HG03025 (cell line): Measurements from ENCODE around the gene SPRR2A.
"Not testable (repeated sequence)": the region's sequence is repeated elsewhere in the genome, so short reads cannot be mapped to it uniquely, and the experiment has no call there.

Source experiments
- ATAC-seq: cut with Tn5 transposase; IDR thresholded peaks from one replicate; pipeline ENCODE4 v1.9.1; 2021; ENCODE audit warnings: mild to moderate bottlenecking, moderate library complexity; ENCODE audit not compliant: unreplicated experiment, low FRiP score

The SPRR2A gene

GRCh38 chr1:153057375-153057774, at the start of gene SPRR2A:
SPRR2A (minus strand) TSS chr1:153057512; CDS start chr1:153056735, 777 bp downstream.
- ATAC-seq, result no peak

DNA sequence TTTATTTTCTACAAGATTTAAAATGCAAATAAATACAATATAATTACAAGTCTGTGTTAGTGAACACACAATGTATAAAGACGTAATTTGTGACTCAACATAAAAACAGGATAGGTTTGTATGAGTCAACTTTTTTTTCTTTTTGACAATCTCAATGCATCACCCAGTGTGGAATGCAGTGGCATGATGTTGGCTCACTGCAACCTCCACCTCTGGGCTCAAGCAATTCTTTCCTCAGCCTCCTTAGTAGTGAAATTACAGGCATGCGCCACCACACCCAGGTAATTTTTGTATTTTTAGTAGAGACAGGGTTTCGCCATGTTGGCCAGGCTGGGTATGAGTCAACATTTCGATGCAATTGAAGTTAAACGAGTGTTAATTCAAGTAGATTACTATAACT, 42.9 kb upstream of the SPRR2A start:
- no peak for ATAC-seq

GRCh38 chr1:153099461-153100045, 42.2 kb upstream of the SPRR2A start:
- no peak for ATAC-seq

DNA sequence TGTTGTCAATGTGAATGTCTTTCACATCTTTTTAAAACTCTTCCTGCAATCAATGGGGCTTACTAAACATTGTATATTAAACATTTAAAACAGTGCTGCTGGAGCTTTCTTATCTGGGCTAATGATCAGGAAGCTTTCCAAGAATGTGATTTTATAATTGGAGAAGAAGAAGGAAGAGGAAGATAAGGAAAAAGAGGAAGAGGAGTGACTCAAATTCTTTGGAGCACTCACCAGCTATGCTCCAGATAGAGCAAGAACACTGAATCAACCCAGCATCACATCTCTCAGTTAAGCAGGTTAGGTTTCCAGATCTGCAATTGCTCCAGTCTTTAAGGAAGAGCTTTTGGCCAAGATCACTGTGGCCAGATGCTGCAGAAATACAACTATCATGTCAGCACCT, 38.5 kb upstream of the SPRR2A start:
- no peak for ATAC-seq

- no peak for ATAC-seq
Observed at GRCh38 chr1:153094426-153094825, 37.1 kb upstream of the SPRR2A start, which contains the start of gene SPRR2E. SPRR2E (minus strand) TSS chr1:153094526; CDS start chr1:153093751, 775 bp downstream.

- ATAC-seq, result no peak
Observed at GRCh38 chr1:153087652-153088051, 30.3 kb upstream of the SPRR2A start.

DNA sequence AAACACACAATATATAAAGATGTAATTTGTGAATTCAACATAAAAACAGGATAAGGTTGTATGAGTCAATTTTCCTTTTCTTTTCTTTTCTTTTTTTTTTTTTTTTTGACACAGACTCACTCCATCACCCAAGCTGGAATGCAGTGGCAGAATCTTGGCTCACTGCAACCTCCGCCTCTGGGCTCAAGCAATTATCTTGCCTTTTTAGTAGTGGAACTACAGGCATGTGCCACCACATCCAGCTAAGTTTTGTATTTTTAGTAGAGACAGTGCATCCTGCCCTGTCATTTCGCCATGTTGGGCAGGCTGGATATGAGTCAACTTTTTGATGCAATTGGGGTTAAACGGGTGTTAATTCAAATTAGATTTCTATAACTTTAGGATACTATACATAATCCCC, 24.4 kb upstream of the SPRR2A start:
- no peak for ATAC-seq

GRCh38 chr1:153072806-153073726, 15.8 kb upstream of the SPRR2A start:
- no peak for ATAC-seq

DNA sequence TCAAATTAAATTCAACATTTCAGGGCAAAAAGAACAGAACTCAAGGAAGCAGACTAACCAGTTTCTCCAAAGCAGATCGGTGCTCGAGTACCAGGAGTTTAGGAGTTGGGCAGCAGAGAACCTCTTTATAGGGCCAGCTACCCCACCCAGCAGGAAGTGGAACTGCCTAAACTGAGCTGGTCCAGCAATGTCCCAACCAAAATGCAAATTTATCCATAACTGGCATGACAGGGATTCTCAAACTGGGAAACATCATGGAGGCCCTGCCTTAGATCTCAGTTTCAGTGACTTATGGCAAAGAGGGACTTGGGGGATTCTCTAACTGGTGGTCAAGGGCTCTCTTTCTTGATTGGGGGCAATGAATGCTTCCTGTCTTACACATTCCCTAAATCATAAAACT, 14.2 kb upstream of the SPRR2A start, which contains the start of gene SPRR2B:
Gene SPRR2B, minus strand, starts transcription at position 101 of the 400 bp plus-strand sequence. CDS start 772 bp downstream, outside the sequence.
- no peak for ATAC-seq

- ATAC-seq, result no peak
Observed at GRCh38 chr1:153070243-153070642, 12.9 kb upstream of the SPRR2A start.

GRCh38 chr1:153058826-153059784, 1.8 kb upstream of the SPRR2A start:
- ATAC-seq, result no peak

GRCh38 chr1:153058154-153058553, 842 bp upstream of the SPRR2A start:
- ATAC-seq, result no peak

DNA sequence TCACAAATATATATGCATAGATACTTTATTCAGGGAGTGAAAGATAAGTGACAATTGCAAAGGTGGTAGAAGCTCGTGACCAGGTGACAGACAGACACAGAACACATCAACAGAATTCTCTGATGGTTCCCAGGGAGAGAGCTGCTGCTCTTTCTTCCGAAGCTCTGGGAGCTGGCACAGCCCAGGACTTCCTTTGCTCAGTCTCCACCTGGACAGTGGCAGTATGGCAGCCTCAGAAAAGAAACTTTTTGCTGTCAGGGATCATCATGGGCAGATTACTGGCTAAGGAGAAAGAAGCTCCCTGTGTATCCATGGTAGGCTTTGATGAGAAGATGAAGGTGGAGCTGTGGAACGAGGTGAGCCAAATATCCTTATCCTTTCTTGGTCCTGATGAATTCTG, 1.2 kb downstream of the SPRR2A start:
- ATAC-seq, result not testable (repeated sequence)

DNA sequence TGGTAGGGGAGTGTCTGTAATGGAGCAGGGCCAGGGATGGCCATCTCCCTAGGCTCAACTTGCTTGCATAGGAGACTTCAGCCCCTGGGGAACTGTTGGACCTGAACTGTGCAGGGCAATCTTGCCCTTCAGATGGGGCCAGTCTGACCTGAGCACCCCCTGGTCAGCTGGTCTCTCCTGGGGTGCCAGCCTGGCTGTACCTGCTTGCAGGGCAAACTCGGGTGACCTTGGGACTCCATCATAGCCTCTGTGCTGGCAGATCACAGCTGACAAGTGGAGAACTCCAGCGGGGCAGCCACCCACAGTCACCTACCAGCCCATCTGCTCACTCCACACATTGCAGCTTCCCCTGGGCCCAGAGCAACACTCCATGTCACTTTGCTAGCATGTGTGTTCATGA, 8.1 kb downstream of the SPRR2A start:
- ATAC-seq, result no peak

- no peak for ATAC-seq
Observed at GRCh38 chr1:153040950-153041631, 16.2 kb downstream of the SPRR2A start, which contains the start of gene SPRR2D. SPRR2D (minus strand) TSS chr1:153041120; CDS start chr1:153040346, 774 bp downstream.

DNA sequence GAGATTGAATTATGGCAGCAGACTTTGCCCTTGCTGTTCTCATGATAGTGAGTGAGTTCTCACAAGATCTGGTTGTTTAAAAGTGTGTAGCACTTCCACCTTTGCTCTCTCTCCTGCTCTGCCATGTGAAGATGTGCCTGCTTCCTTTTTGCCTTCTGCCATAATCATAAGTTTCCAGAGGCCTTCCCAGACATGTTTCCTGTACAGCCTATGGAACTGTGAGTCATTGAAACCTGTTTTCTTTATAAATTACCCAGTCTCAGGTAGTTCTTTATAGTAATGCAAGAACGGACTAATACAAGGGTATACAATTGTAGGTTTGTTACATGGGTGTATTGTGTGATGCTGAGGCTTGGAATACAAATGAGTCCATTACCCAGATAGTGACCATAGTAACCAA, 22.1 kb downstream of the SPRR2A start:
- ATAC-seq, result no peak

DNA sequence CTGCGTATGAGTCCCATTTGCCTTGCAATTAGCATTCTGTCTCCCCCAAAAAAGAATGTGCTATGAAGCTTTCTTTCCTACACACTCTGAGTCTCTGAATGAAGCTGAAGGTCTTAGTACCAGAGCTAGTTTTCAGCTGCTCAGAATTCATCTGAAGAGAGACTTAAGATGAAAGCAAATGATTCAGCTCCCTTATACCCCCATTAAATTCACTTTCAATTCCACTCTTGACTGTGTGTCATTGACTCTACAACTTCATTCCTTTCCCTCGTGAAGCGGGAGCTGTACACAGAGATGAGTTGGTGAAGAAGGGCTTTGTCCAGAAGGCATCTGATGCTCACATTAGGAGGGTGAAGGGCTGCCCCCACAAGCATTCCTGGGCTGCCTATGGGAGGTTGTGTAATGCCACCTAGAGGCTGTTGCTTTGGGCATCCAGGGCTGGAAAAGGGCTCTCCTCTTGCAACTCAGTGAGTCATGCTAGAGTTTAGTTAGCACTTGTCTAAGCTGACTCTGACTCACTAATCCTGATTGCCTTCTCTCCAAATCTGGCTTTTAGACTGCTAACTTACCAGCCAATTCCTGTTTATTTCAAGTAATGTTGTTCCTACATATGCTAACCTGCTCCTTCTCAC, 24.5 kb downstream of the SPRR2A start:
- no peak for ATAC-seq

- no peak for ATAC-seq
Observed at GRCh38 chr1:153032073-153032472, 25.2 kb downstream of the SPRR2A start.

DNA sequence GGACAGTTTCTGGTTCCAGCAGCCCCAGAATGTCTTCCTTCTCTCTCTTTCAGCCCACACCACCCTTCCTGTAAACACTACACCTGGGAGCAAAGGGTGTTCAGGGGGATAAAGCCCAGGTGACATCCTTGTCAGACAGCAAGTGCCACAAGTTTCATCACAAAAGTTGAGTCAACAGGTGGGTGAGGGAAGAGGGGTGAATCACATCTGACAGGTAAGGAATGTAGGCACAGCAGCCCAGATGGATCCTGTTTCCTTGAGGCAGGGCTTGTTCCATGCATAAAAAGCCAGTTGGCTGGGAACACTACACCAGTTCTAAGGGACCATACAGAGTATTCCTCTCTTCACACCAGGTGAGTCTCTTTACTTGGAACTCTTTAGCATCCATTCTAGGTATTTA, 26.4 kb downstream of the SPRR2A start, which contains the start of gene SPRR1B:
Gene SPRR1B, plus strand, starts transcription at position 309 of the 400 bp plus-strand sequence. CDS start 1,143 bp downstream, outside the sequence.
- no peak for ATAC-seq
